Neural cell (in vitro differentiated cells): Measurements from ENCODE around the gene EPHA8. TPM values are rescaled to one million over a fixed set of nuclear protein-coding genes. Genes with fewer than 3 reads are reported as not detected.

ENCODE experiments used
- H2AFZ ChIP-seq: fragments of 200-600, 300-800 bp; sonication (generic), shearing (Covaris generic); 2 replicates; pipeline ENCODE4 v1.6.0; 2014; ENCODE audit warnings: low read depth, mild to moderate bottlenecking, antibody characterized with exemption, low read length, moderate library complexity
- H3F3A ChIP-seq: fragments of 200-600 bp; shearing (Covaris generic); 2 replicates; pipeline ENCODE4 v1.6.1; 2016; ENCODE audit warnings: mild to moderate bottlenecking, moderate library complexity, mixed read lengths, antibody characterized with exemption, low read length; ENCODE audit not compliant: insufficient read depth, poor library complexity, severe bottlenecking
- H3K27ac ChIP-seq: fragments of 200-600, 300-800 bp; sonication (generic), shearing (Covaris generic); 2 replicates; pipeline ENCODE4 v1.5.1; 2014; ENCODE audit warnings: mild to moderate bottlenecking, low read length, moderate library complexity
- H3K27me3 ChIP-seq: fragments of 300-800, 200-600 bp; sonication (generic), shearing (Covaris generic); 2 replicates; pipeline ENCODE4 v1.6.0; 2014; ENCODE audit warnings: mild to moderate bottlenecking, low read depth, low read length, moderate library complexity; ENCODE audit not compliant: insufficient read depth
- H3K36me3 ChIP-seq: fragments of 300-800, 200-600 bp; sonication (generic), shearing (Covaris generic); 2 replicates; pipeline ENCODE4 v1.5.1; 2014; ENCODE audit warnings: mild to moderate bottlenecking, antibody characterized with exemption, low read length, moderate library complexity; ENCODE audit not compliant: insufficient read depth
- H3K4me2 ChIP-seq: fragments of 300-800, 200-600 bp; sonication (generic), shearing (Covaris generic); 2 replicates; pipeline ENCODE4 v1.6.0; 2014; ENCODE audit warnings: mild to moderate bottlenecking, low read length
- H3K4me3 ChIP-seq: fragments of 300-800, 200-600 bp; sonication (generic), shearing (Covaris generic); 2 replicates; pipeline ENCODE4 v1.5.1; 2014; ENCODE audit warnings: mild to moderate bottlenecking, low read length, moderate library complexity
- H3K79me2 ChIP-seq: fragments of 200-600 bp; shearing (Covaris generic); replicated peaks from 2 replicates; pipeline ENCODE4 v1.6.0; 2014; ENCODE audit warnings: mild to moderate bottlenecking, low read length, moderate library complexity; ENCODE audit not compliant: insufficient read depth
- H3K9ac ChIP-seq: fragments of 300-800, 200-600 bp; sonication (generic), shearing (Covaris generic); 2 replicates; pipeline ENCODE4 v1.6.1; 2016; ENCODE audit warnings: mild to moderate bottlenecking, low read length, mixed read lengths
- H3K9me2 ChIP-seq: fragments of 200-600 bp; shearing (Covaris generic); 2 replicates; pipeline ENCODE4 v1.6.1; 2016; ENCODE audit warnings: mild to moderate bottlenecking, low read length, mixed read lengths; ENCODE audit not compliant: insufficient read depth
- H3K9me3 ChIP-seq: fragments of 200-600, 300-800 bp; sonication (generic), shearing (Covaris generic); 2 replicates; pipeline ENCODE4 v1.6.1; 2016; ENCODE audit warnings: mild to moderate bottlenecking, mixed run types, low read length, moderate library complexity, mixed read lengths
- H4K20me1 ChIP-seq: fragments of 200-600 bp; shearing (Covaris generic); 2 replicates; pipeline ENCODE4 v1.6.1; 2016; ENCODE audit warnings: mild to moderate bottlenecking, mixed run types; ENCODE audit not compliant: insufficient read depth
- EP300 ChIP-seq: fragments of 450-650 bp; conservative IDR thresholded peaks from 2 replicates; pipeline ENCODE4 v1.6.1; 2014; ENCODE audit warnings: antibody characterized with exemption, mild to moderate bottlenecking, moderate library complexity; ENCODE audit not compliant: poor library complexity, severe bottlenecking
- EZH2 ChIP-seq: fragments of 200-600, 300-800 bp; shearing (Covaris generic), sonication (generic); IDR thresholded peaks from 2 replicates; pipeline ENCODE4 v1.6.1; 2014; ENCODE audit warnings: antibody characterized with exemption, low read length, borderline replicate concordance, mild to moderate bottlenecking; ENCODE audit not compliant: insufficient read depth, poor library complexity, severe bottlenecking
- MXI1 ChIP-seq: fragments of 450-650 bp; conservative IDR thresholded peaks from 2 replicates; pipeline ENCODE4 v1.6.1; 2014; ENCODE audit warnings: antibody characterized with exemption, mild to moderate bottlenecking; ENCODE audit not compliant: poor library complexity, severe bottlenecking
- POLR2AphosphoS5 ChIP-seq: IDR thresholded peaks from 2 replicates; pipeline ENCODE4 v1.6.1; 2012
- SMC3 ChIP-seq: fragments of 450-650 bp; conservative IDR thresholded peaks from 2 replicates; pipeline ENCODE4 v1.6.1; 2014; ENCODE audit warnings: antibody characterized with exemption, mild to moderate bottlenecking, moderate library complexity; ENCODE audit not compliant: poor library complexity
- TAF1 ChIP-seq: IDR thresholded peaks from 2 replicates; pipeline ENCODE4 v1.6.1; 2012; ENCODE audit warnings: low read depth
- polyA plus RNA-seq: library from polyadenylated mRNA; depleted of rRNA; stranded (reverse); fragments of >200 nt; gene quantifications from 2 replicates; pipeline ENCODE4 v1.2.3, GENCODE V29; 2014
- TF ChIP-seq, protein P1 (sequence below): fragments of 450-650 bp; IDR thresholded peaks from 2 replicates; pipeline ENCODE4 v1.5.1; 2014; ENCODE audit warnings: antibody characterized with exemption, mild to moderate bottlenecking, moderate library complexity; ENCODE audit not compliant: poor library complexity, severe bottlenecking
- TF ChIP-seq, protein P2 (sequence below): IDR thresholded peaks from 2 replicates; pipeline ENCODE4 v1.6.1; 2012; ENCODE audit warnings: borderline replicate concordance

The EPHA8 gene
- polyA plus RNA-seq, 1 donor from 2014 or later = 4.7 TPM

DNA sequence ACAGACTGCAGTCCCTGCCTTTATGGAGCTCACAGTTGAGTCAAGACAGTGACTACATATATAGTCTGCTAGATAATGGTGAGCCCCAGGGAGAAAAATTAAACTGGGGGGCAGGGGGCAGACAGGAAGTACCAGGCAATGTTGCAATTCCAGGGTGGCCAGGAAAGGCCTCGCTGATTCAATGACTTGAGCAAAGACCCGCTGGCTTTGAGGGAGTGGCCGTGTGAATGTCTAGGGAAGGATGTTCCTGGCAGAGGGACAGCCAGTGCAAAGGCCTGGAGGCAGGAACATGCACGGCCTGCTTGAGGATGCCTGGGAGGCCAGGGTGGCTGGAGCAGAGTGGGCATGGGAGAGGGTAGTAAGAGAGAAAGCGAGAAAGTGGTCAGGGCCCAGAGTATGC lies 23.0 kb upstream of the EPHA8 start:
- no peaks in the 10 kb centered on the region for H3K9me3 ChIP-seq
- TF ChIP-seq EZH2 (no peak), TAF1 (no peak)
- TF ChIP-seq, protein P1, sequence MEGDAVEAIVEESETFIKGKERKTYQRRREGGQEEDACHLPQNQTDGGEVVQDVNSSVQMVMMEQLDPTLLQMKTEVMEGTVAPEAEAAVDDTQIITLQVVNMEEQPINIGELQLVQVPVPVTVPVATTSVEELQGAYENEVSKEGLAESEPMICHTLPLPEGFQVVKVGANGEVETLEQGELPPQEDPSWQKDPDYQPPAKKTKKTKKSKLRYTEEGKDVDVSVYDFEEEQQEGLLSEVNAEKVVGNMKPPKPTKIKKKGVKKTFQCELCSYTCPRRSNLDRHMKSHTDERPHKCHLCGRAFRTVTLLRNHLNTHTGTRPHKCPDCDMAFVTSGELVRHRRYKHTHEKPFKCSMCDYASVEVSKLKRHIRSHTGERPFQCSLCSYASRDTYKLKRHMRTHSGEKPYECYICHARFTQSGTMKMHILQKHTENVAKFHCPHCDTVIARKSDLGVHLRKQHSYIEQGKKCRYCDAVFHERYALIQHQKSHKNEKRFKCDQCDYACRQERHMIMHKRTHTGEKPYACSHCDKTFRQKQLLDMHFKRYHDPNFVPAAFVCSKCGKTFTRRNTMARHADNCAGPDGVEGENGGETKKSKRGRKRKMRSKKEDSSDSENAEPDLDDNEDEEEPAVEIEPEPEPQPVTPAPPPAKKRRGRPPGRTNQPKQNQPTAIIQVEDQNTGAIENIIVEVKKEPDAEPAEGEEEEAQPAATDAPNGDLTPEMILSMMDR = no peak
- no peak overlapping the region for H2AFZ ChIP-seq
- no peaks in the 10 kb centered on the region for H3K27me3 ChIP-seq
- H3K79me2 ChIP-seq = no peaks in the 10 kb centered on the region
- H3K9ac ChIP-seq = no peak overlapping the region
- H4K20me1 ChIP-seq = no peaks in the 10 kb centered on the region
- H3K9me2 ChIP-seq = no peaks in the 10 kb centered on the region
- H3K4me3 ChIP-seq = no peak overlapping the region
- H3F3A ChIP-seq = no peaks in the 10 kb centered on the region
- no peak overlapping the region for H3K27ac ChIP-seq
- no peak overlapping the region for H3K4me2 ChIP-seq
- H3K36me3 ChIP-seq = no peaks in the 10 kb centered on the region

DNA sequence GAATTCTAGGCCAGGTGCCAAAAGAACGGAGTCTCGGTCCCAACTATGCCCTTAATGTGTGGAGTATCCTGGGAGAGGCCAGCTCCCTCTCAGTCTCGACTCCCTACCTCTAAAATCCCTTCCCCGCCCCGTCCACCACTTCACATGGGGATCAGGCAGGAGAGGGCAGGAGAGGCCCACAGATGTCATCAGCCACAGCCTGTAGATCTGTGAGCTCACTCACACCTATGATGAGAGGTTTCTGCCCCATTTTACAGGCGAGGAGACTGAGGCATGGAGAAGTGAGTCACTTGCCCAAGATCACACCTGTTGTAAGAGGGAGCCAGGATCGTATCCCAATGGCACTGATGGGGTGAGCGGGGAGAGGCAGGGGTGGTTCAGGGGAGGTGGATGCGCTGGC lies 20.4 kb upstream of the EPHA8 start:
- Histone ChIP-seq H3K4me2 (no peak overlapping the region), H3K27ac (no peak overlapping the region), H3K79me2 (no peaks in the 10 kb centered on the region), H3K9me3 (no peaks in the 10 kb centered on the region), H3K27me3 (no peaks in the 10 kb centered on the region), H3K9me2 (no peaks in the 10 kb centered on the region), H3K4me3 (no peak overlapping the region), H3K36me3 (no peaks in the 10 kb centered on the region), H4K20me1 (no peaks in the 10 kb centered on the region), H2AFZ (no peak overlapping the region), H3K9ac (no peak overlapping the region), H3F3A (no peaks in the 10 kb centered on the region)
- TF ChIP-seq EP300 = no peak
- TF ChIP-seq TAF1 = no peak
- TF ChIP-seq MXI1 = no peak
- no peak for TF ChIP-seq EZH2
- TF ChIP-seq, protein P1 = no peak
- TF ChIP-seq POLR2AphosphoS5 = no peak
- no peak for TF ChIP-seq SMC3
- TF ChIP-seq, protein P2, sequence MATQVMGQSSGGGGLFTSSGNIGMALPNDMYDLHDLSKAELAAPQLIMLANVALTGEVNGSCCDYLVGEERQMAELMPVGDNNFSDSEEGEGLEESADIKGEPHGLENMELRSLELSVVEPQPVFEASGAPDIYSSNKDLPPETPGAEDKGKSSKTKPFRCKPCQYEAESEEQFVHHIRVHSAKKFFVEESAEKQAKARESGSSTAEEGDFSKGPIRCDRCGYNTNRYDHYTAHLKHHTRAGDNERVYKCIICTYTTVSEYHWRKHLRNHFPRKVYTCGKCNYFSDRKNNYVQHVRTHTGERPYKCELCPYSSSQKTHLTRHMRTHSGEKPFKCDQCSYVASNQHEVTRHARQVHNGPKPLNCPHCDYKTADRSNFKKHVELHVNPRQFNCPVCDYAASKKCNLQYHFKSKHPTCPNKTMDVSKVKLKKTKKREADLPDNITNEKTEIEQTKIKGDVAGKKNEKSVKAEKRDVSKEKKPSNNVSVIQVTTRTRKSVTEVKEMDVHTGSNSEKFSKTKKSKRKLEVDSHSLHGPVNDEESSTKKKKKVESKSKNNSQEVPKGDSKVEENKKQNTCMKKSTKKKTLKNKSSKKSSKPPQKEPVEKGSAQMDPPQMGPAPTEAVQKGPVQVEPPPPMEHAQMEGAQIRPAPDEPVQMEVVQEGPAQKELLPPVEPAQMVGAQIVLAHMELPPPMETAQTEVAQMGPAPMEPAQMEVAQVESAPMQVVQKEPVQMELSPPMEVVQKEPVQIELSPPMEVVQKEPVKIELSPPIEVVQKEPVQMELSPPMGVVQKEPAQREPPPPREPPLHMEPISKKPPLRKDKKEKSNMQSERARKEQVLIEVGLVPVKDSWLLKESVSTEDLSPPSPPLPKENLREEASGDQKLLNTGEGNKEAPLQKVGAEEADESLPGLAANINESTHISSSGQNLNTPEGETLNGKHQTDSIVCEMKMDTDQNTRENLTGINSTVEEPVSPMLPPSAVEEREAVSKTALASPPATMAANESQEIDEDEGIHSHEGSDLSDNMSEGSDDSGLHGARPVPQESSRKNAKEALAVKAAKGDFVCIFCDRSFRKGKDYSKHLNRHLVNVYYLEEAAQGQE = no peak
